Stomach (tissue), 9 donors: ENCODE measurements around the gene CEP350. TPM values are rescaled to one million over a fixed set of nuclear protein-coding genes. Genes with fewer than 3 reads are reported as not detected.

Experiments
- DNase-seq, 2 donors: peaks; one replicate each; pipeline versions ENCODE4 v3.0.0 to v3.0.0-alpha.2; 2013 to 2019
- H3K27ac ChIP-seq, 5 donors: fragments of 200-600 bp in 4 of 5; sonication (generic) in 4 of 5; one replicate each; pipeline ENCODE4 v1.5.1; 2013 to 2019; ENCODE audit warnings: mild to moderate bottlenecking in 1 of 5, moderate library complexity in 1 of 5
- H3K27me3 ChIP-seq, 3 donors: fragments of 200-600 bp; sonication (generic); one replicate each; pipeline ENCODE4 v1.5.1; 2017 to 2019; ENCODE audit warnings: mixed run types in 1 of 3
- H3K36me3 ChIP-seq, 4 donors: fragments of 200-600 bp; sonication (generic); 1 replicate in 3 of 4; 2 replicates in 1 of 4; pipeline ENCODE4 v1.5.1; 2016 to 2019
- H3K4me1 ChIP-seq, 4 donors: fragments of 200-600 bp; sonication (generic); one replicate each; pipeline ENCODE4 v1.5.1; 2016 to 2019
- H3K4me3 ChIP-seq, 4 donors: fragments of 200-600 bp; sonication (generic) in 3 of 4; one replicate each; pipeline ENCODE4 v1.5.1; 2016 to 2019; ENCODE audit warnings: mild to moderate bottlenecking in 1 of 4
- H3K9me3 ChIP-seq, 4 donors: fragments of 200-600 bp; sonication (generic); one replicate each; pipeline ENCODE4 v1.5.1; 2016 to 2019
- EP300 ChIP-seq: sonication (generic); formaldehyde crosslinking; IDR thresholded peaks from one replicate; pipeline ENCODE4 v1.6.1; 2017; ENCODE audit warnings: antibody characterized with exemption
- POLR2A ChIP-seq, 4 donors: fragments of 450-650 bp; IDR thresholded peaks; one replicate each; pipeline ENCODE4 v1.6.1; 2016; ENCODE audit warnings: antibody characterized with exemption in 4 of 4, control low read depth in 2 of 4, mild to moderate bottlenecking in 1 of 4, moderate library complexity in 1 of 4
- POLR2AphosphoS5 ChIP-seq, 3 donors: sonication (generic); formaldehyde crosslinking; IDR thresholded peaks; one replicate each; pipeline ENCODE4 v1.6.1; 2016; ENCODE audit warnings: antibody characterized with exemption in 3 of 3
- WGBS, 5 donors: extraction: QIAGEN DNeasy Blood & Tissue Kit in 3 of 5; methylation state at CpG; one replicate each; pipeline versions ENCODE4 v1.1.5 to v1.1.7; 2013 to 2018; 5-methylcytosine and 5-hydroxymethylcytosine counted together
- intact Hi-C: fragments of 100-400 bp; cut with DNase I; formaldehyde crosslinking; loops from one replicate; pipeline ENCODE4 v1.15.1; 2023; ENCODE audit warnings: low total_unique reads
- polyA plus RNA-seq, 3 donors: library from polyadenylated mRNA; stranded (reverse); fragments of 200-250 nt; gene quantifications; one replicate each; pipeline ENCODE4 v1.2.3, GENCODE V29; 2013
- total RNA-seq, 5 donors: library from RNA; depleted of rRNA; stranded (reverse); fragments of >200 nt; gene quantifications; one replicate each; pipeline versions ENCODE4 v1.1.0 to v1.2.3, GENCODE V29; 2014 to 2016
- TF ChIP-seq, protein P1 (sequence below), 7 experiments: fragments of 450-650 bp in 4 of 7; fragments of 200-600 bp in 3 of 7; sonication (generic) in 3 of 7; IDR thresholded peaks; one replicate each; pipeline ENCODE4 v1.5.1; 2016 to 2019; ENCODE audit warnings: antibody characterized with exemption in 7 of 7, control low read depth in 2 of 7, mild to moderate bottlenecking in 1 of 7
- donor health status: healthy with polysubstance abuse.
- donor health status: Bipolar disorder and iron deficiency.
- donor health status: healthy.

Gene CEP350
- total and polyA plus RNA-seq, 8 donors = 2.4 to 150 (median 67.8) TPM

DNA sequence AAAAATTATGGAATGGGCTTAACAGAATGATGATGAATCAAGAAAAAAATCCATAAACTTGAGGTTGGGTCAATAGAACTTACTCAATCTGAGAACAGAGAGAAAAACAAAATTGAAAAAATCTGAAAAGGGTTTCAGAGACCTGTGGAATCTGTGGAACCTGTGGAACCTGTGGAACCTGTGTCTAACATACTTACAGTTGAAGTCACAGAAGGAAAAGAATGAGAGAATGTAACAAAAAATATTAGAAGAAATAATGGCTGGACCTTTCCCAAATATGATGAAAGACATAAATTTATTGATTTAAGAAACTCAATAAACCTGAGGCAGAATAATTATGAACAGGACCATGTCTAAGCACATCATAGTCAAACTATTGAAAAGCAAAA is 182.4 kb downstream of the CEP350 start:
- H3K4me3 ChIP-seq = no peak overlapping the region
- no peak for DNase-seq
- intact Hi-C loops = no loop called here
- TF ChIP-seq POLR2AphosphoS5 (IDR thresholded peaks at IDR 0.05) (no peak), POLR2A (IDR thresholded peaks at IDR 0.05) (no peak), EP300 (no peak)
- TF ChIP-seq, protein P1, sequence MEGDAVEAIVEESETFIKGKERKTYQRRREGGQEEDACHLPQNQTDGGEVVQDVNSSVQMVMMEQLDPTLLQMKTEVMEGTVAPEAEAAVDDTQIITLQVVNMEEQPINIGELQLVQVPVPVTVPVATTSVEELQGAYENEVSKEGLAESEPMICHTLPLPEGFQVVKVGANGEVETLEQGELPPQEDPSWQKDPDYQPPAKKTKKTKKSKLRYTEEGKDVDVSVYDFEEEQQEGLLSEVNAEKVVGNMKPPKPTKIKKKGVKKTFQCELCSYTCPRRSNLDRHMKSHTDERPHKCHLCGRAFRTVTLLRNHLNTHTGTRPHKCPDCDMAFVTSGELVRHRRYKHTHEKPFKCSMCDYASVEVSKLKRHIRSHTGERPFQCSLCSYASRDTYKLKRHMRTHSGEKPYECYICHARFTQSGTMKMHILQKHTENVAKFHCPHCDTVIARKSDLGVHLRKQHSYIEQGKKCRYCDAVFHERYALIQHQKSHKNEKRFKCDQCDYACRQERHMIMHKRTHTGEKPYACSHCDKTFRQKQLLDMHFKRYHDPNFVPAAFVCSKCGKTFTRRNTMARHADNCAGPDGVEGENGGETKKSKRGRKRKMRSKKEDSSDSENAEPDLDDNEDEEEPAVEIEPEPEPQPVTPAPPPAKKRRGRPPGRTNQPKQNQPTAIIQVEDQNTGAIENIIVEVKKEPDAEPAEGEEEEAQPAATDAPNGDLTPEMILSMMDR (IDR thresholded peaks at IDR 0.05) = no peak
- H3K9me3 ChIP-seq = no peaks in the 10 kb centered on the region
- no peak overlapping the region for H3K27ac ChIP-seq
- no peaks in the 10 kb centered on the region for H3K36me3 ChIP-seq
- no peaks in the 10 kb centered on the region for H3K4me1 ChIP-seq
- no peaks in the 10 kb centered on the region for H3K27me3 ChIP-seq

DNA sequence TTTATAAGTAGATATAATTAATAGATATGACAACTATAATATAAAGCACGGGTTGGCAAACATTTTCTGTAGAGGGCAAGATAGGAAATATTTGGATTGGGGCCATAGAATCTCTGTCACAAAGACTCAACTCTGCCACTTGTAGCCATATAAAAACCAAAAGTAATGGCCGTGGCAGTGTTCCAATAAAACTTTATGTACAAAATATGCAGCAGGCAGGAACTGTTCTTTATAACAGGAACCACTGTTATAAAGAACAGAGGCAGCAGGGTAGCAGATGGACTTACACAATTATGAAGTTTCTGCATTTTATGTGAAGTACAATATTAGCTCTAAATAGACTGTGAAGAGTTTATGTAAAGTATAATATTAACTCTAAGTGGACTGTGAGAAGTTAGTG is 183.2 kb downstream of the CEP350 start:
- no peak for DNase-seq
- no peak overlapping the region for H3K4me3 ChIP-seq
- H3K9me3 ChIP-seq = no peaks in the 10 kb centered on the region
- no peaks in the 10 kb centered on the region for H3K36me3 ChIP-seq
- H3K4me1 ChIP-seq = no peaks in the 10 kb centered on the region
- no peak overlapping the region for H3K27ac ChIP-seq
- 60 to 66% (median 65%) methylated on average over 2 of the region's 2 CpGs for WGBS, 5 donors
- H3K27me3 ChIP-seq = no peaks in the 10 kb centered on the region
- TF ChIP-seq POLR2A (IDR thresholded peaks at IDR 0.05) = no peak
- TF ChIP-seq, protein P1 (IDR thresholded peaks at IDR 0.05) = no peak
- intact Hi-C loops = no loop called here

DNA sequence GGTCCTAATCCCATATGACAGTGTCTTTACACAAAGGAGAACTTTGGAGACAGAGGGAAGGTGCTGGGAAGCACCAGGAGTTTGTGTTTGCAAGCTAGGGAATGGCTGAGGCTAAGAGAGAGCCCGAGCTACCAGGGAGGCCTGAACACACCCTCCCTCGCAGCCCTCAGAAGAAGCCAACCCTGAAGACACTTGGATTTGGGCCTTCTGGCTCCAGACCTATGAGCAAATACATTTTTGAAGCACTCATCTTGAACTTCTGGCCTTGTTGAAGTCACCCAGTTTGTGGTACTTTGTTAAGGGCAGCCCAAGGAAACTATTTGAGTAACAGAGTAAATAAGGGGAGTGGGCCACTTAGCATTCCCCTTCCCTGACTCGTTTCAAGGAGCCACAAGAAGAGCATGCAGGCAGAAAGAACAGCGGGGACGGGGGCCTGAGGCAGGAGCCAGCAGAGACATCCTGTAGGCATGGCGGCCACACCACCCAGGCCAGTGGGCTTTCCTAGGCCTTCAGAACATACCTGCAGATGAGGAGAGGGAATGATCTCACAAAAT is 186.8 kb downstream of the CEP350 start:
- no peaks in the 10 kb centered on the region for H3K9me3 ChIP-seq
- intact Hi-C loops = no loop called here
- 75 to 90% (median 78%) methylated on average over 6 of the region's 6 CpGs for WGBS, 5 donors
- TF ChIP-seq, protein P1 (IDR thresholded peaks at IDR 0.05) = no peak
- TF ChIP-seq POLR2A (IDR thresholded peaks at IDR 0.05) (no peak), EP300 (no peak), POLR2AphosphoS5 (IDR thresholded peaks at IDR 0.05) (no peak)
- H3K4me3 ChIP-seq = no peak overlapping the region
- no peaks in the 10 kb centered on the region for H3K27me3 ChIP-seq
- H3K27ac ChIP-seq = no peak overlapping the region
- no peak for DNase-seq
- H3K4me1 ChIP-seq = no peaks in the 10 kb centered on the region
- H3K36me3 ChIP-seq = no peaks in the 10 kb centered on the region

DNA sequence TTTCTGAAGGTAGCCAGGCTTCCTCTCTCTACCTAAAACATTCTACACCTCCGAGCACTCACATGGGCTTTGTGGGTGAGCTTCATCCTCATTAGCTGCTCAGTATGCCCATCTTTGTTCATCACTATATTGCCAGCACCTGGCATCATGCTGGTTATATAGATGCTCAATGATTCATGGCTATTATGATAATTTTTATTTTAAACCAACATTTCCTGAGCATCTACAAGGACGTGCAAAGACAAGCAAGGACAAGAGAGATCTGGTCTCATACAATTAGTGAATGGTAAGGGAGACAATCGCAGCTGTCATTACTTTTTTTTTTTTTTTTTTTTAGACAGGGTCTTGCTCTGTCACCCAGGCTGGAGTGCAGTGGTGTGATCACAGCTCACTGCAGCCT is 188.7 kb downstream of the CEP350 start:
- TF ChIP-seq POLR2A (IDR thresholded peaks at IDR 0.05) (no peak), POLR2AphosphoS5 (IDR thresholded peaks at IDR 0.05) (no peak), EP300 (no peak)
- TF ChIP-seq, protein P1 (IDR thresholded peaks at IDR 0.05) = no peak
- H3K9me3 ChIP-seq = no peaks in the 10 kb centered on the region
- 84 to 92% (median 86%) methylated on average over 3 of the region's 3 CpGs for WGBS, 5 donors
- DNase-seq = no peak
- intact Hi-C loops = no loop called here
- no peaks in the 10 kb centered on the region for H3K4me1 ChIP-seq
- H3K36me3 ChIP-seq = no peaks in the 10 kb centered on the region
- H3K4me3 ChIP-seq = no peak overlapping the region
- H3K27me3 ChIP-seq = no peaks in the 10 kb centered on the region
- no peak overlapping the region for H3K27ac ChIP-seq
